Coronary artery (tissue), 2 donors: ENCODE measurements around the gene SCAPER.

Experiments used
- DNase-seq: peaks from one replicate; pipeline ENCODE4 v3.0.0-alpha.2; 2017; ENCODE audit warnings: low spot score
- H3K27ac ChIP-seq, 2 donors: fragments of 200-600 bp; sonication (generic); one replicate each; pipeline ENCODE4 v1.5.1; 2016 to 2019
- H3K4me3 ChIP-seq: fragments of 200-600 bp; sonication (generic); 2 replicates; pipeline ENCODE4 v1.5.1; 2016; ENCODE audit warnings: mild to moderate bottlenecking, moderate library complexity
- TF ChIP-seq, protein P1 (sequence below): fragments of 200-600 bp; sonication (generic); IDR thresholded peaks from one replicate; pipeline ENCODE4 v1.5.1; 2019; ENCODE audit warnings: antibody characterized with exemption

Gene SCAPER

DNA sequence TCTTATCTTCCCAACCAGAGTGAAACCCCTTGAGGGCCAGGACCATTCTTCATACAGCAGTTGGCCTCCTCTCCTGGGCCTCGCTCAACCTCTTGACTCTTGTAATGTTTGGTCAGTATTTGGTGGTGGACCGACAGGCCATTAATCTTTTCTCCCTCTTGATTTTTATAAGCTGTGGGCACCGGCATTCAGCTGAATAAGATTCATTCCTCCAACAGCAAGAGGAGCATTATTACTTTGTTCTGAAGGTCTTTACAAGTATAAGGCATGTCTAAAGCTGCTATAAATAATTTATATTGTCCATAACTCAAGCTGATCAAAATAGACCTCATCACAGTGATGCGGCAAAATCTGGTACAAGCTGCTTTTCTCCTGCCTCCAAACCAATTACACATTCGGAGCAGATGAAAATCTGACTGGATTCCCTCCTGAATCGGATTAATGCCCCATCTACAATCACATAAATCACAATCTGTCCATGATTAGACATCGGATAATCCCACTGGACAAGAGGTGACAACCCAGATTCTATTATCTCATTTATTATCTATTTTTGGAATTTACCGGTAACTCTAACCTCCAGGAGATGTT, 576.9 kb downstream of the SCAPER start:
- TF ChIP-seq, protein P1, sequence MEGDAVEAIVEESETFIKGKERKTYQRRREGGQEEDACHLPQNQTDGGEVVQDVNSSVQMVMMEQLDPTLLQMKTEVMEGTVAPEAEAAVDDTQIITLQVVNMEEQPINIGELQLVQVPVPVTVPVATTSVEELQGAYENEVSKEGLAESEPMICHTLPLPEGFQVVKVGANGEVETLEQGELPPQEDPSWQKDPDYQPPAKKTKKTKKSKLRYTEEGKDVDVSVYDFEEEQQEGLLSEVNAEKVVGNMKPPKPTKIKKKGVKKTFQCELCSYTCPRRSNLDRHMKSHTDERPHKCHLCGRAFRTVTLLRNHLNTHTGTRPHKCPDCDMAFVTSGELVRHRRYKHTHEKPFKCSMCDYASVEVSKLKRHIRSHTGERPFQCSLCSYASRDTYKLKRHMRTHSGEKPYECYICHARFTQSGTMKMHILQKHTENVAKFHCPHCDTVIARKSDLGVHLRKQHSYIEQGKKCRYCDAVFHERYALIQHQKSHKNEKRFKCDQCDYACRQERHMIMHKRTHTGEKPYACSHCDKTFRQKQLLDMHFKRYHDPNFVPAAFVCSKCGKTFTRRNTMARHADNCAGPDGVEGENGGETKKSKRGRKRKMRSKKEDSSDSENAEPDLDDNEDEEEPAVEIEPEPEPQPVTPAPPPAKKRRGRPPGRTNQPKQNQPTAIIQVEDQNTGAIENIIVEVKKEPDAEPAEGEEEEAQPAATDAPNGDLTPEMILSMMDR: no peak
- no peak overlapping the region for H3K27ac ChIP-seq
- H3K4me3 ChIP-seq: no peak overlapping the region
- no peak for DNase-seq

DNA sequence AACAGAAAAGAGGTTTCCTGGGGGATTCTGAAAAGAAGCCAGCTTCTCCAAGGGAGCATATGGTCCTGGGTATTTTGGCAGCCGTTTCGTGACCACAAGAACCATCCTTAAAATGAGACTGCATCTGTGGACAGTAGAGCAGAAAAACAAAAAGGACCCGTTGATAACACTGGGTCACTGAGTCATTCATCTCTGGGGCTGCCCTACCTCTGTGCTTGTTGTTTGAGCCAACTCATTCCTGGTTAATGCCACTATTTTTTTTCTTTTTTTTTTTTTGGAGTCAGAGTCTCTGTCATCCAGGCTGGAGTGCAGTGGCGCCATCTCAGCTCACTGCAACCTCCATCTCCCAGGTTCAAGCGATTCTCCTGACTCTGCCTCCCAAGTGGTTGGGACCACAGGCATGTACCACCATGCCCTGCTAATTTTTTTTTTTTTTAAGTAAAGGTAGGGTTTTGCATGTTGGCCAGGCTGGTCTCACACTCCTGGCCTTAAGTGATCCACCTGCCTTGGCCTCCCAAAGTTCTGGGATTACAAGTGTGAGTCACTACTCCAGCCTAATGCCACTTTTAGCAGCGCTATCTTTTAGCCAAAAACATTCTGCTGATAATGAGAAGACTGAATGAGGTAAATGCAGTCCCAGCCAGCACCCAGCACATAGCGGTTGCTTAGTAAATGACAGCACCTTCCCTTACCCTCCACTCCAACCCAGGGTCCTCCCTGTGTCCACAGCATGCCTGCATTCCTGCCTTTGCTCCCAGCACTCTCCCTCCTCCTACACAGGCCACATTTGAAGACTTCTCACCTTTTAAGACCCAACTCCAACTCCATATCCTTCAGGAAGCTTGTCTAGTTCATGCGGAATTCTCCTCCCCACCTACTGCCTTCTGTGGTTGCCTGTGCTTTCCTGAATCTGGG, 577.7 kb downstream of the SCAPER start:
- Histone ChIP-seq H3K4me3 (no peak overlapping the region), H3K27ac (no peak overlapping the region)
- DNase-seq: no peak
- TF ChIP-seq, protein P1: no peak

DNA sequence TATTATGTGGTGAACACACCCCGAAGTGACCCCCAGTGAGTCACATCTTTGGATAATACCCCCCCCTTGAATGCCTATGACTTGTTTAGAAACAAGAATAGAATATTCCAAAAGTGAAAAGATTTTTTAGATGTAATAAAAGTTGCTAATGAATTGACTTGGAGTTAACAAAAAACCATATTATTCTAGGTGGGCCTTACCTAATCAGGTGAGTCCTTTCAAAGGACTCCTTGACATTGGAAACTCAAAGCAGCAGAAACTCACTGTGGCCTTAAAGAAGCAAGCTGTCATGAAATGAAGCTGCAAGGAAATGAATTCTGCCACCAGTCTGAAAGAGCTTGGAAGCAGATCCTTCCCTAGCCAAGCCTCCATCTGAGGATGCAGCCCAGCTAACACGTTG, 579.4 kb downstream of the SCAPER start:
- no peak for DNase-seq
- Histone ChIP-seq H3K27ac (no peak overlapping the region), H3K4me3 (no peak overlapping the region)
- TF ChIP-seq, protein P1: no peak

DNA sequence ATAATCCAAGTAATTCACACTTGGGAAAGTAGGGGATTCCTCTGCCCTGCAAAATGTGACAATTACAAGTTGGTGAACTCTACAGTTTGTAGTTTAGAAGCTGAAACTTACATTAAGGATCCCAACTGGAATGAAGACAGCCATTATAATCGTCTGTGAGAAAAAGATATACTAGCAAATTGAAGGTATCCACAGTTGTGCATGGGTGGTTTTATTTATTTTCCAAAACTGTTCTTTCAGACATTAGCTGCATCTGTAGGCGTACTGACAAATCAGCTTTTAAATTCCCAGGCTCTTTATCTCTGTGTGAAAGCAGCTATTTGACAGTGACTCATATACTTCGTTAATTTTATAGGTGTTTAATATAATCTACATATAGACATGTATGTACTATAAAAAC, 581.1 kb downstream of the SCAPER start:
- TF ChIP-seq, protein P1: no peak
- no peak for DNase-seq
- Histone ChIP-seq H3K4me3 (no peak overlapping the region), H3K27ac (no peak overlapping the region)

DNA sequence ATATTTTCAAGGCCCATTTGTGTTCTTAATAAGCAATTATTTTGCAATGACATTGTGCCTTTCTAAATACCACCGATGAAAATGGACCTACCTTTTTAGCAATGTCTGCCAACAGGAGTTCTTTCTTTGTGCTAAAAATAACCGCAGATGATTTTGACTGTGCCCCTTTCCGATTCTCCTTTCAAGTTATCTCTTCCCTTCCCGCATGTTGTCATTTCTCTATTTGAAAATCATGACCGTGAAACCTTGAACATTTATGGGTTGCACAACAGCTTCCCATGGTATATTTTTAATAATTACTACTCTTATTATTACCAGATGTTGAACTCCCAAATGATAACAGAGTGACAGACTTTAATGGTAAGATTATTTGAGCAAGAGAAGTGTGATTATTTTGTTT, 583.5 kb downstream of the SCAPER start:
- DNase-seq: no peak
- no peak overlapping the region for H3K4me3 ChIP-seq
- no peak overlapping the region for H3K27ac ChIP-seq
- TF ChIP-seq, protein P1: no peak

DNA sequence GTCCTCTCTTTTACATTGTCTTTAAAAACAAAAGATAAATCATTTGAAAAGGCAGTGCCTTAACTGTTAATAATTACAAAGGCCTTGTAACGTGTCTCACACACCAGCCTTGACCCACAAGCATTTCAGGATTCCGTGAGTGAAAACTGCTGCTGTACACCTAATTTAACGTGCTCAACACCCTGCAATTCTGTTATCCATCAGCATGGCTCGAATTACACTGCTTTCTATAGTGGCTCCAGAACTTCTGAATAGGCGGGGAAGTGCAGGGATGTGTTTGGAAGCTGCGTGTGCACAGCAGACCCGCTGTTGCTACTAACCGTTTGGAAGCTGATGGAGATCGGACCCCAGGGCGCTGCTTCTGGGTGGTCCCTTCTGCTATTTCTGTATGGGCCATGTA, 584.0 kb downstream of the SCAPER start:
- Histone ChIP-seq H3K27ac (no peak overlapping the region), H3K4me3 (no peak overlapping the region)
- DNase-seq: no peak
- TF ChIP-seq, protein P1: no peak

DNA sequence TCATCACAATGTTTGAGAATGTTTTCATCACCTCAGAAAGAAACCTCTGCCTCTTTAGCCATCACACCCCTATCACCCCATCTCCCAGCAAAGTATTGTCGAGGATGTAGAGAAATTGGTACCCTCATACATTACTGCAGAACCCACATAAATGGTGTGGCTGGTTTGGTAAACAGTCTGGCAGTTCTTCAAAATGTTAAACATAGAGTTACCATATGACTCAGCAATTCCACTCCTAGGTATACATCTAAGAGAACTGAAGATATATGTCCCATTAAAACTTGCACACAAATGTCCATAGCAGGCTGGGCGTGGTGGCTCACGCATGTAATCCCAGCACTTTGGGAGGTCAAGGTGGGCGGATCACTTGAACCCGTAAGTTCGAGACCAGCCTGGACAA, 585.1 kb downstream of the SCAPER start:
- TF ChIP-seq, protein P1: no peak
- H3K27ac ChIP-seq: no peak overlapping the region
- no peak for DNase-seq
- H3K4me3 ChIP-seq: no peak overlapping the region
